GM03348 (cell line): Measurements from ENCODE around the gene NT5C2.
"Not testable (repeated sequence)": the region's sequence is repeated elsewhere in the genome, so short reads cannot be mapped to it uniquely, and the experiment has no call there.

Source experiments
- DNase-seq: peaks from one replicate; pipeline ENCODE4 v3.0.0; 2012; ENCODE audit warnings: low spot score

The NT5C2 gene

DNA sequence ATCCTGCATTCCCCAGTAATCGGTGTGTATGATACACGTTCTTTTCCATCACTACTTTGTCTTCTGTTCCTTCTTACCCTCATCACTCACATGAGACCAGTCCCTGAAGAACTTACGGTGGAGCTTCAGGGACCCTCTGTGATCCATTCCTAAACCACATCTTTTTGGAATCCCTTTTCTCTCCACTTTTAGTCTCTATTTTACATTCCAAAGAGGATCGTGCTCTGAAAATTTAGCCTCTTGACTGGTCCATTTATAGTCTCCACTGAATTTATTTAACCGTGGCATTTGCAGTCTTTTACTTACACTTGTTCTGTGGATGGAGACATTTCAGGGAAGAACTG is 109.1 kb downstream of the NT5C2 start:
- DNase-seq: no peak

DNA sequence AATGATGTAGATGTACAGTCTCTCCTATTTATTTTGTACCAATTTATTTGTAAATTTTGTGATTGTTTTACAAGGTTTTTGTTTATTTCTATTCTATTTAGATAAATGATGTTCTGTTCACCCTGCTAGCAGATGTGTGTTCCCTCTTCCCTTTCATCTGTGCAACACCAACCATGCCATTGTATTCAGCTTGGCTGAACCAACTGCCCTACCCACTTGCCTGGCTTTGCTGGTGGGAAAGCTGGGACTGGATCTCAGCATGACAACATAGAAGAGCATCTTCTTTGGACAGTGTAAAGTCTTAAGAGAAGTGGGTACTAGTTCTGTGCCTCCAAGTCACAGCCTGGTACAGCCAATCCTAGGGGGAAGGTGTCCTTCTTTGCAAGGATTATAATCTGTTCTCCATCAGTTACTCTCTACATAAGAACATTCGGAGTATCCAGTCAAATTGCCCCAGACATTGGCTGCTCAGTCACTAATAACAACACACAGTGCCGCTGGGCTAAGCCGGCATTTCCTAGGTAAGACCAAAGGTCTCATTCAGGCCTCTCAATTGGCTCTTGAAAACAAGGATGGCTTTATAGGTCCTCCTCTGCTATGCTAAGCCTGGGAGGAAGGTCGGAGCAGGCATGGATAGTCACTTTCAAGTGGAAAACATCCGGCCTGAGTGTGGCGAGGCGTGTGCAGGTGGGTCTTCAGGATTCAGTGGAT is 109.7 kb downstream of the NT5C2 start:
- no peak for DNase-seq

DNA sequence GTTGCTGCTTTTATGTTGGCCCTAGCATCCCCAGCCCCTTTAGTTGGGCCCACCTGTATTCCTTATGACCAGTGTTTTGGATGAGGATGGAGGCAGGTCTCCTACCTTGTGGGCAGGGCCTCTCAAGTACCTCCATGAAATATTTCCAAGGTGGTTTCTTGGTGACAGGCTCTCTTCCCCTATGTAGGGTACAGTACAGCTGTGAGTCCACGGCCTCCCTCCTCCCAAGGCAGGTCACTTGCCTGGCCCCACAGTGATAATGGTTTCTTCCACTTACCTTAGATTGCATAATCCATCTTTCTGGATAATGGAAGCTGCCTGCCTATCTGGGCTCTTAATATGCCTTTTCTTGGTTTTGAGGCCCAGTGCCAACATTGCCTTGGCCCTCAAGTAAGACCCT is 110.4 kb downstream of the NT5C2 start:
- no peak for DNase-seq

DNA sequence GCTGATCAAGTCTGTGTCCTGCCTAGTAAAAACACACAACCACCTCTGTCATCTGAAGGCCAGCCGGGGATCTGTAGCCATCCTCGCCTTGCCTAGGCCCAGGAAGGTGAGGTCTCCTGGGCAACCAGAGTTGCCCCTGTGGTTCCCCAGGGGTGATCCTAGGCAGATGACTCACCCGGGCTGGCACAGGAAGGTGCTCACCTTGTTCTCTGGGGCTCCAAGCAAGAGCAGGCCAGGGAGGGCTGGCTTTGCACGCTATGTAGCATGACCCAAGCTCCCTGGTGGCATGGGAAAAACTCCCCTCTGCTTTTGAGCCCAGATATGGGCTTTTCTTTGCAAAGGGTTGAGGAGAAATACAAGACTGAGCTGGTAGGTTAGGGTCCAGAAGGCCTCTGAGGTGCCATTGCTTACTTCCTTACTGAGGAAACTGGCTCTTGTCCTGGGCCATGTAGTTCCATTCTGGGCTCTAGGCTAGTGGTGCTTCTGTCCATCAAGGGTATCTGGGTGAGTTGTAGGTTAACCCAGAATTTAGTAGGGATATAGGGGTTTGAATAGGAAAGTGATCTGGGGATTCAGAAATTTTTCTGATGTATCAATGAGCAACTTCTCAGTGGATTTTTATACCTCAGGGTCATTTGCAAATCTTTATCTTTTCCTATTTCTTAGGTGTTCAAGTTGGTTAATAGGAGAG is 112.0 kb downstream of the NT5C2 start:
- peak; percentile 16 for DNase-seq

DNA sequence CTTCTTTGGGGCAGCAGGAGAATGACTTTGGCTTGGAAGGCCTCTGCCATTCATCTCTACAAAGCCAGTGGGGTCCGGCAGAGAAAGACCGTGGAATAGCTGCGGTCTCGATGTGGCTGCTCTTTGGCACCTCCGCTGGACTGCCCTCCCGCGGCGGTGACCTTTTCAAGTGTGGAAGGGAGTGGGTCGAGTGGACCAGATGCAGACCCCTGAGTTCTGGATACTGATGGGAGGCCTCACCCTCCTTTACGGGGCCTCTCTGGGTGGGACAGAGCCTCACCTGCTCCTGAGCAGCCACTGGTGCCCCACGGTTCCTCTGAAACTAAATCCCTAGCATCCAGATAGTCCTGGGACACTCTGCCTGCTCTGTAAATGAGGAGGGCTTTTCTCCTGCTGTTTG is 113.1 kb downstream of the NT5C2 start:
- DNase-seq: no peak

DNA sequence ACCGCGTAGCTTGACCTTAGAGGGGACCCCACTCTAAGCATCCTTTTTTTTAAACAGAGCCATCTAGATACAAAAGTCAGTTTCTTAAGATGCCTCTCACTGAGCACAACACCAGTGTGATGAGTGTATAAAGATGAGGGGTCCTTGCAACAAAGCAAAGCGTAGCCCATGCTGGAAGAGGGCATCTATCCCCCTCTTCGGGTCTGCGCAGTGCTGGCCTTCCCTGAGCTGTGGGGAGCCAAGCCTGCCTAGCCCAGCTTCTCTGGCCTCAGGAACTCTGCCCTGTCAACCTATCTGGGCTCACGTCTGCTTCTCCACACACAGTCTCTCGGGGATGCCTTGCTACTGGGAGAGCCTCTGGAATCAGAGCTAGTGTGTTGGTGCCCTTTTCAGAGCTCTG is 114.0 kb downstream of the NT5C2 start:
- no peak for DNase-seq

DNA sequence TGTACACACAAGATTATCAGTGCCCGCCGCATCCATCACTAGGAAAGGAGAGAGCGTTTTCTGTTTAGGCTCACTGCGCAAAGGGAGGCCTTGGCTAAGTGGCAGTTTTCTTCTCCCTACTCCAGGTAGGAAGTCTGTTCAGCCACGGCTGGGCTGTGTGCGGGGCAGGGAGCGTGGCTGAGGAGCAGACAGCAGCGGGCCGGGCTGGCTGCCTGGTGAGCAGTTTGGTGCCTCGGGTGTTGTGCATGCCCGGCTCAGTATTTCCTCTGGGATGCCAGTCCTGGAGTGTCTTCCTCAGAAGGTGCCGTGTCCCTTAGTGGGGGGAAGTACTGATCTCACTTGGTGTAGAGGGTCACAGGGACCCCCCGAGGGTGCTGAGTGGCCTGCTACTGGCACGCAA is 114.4 kb downstream of the NT5C2 start:
- no peak for DNase-seq

DNA sequence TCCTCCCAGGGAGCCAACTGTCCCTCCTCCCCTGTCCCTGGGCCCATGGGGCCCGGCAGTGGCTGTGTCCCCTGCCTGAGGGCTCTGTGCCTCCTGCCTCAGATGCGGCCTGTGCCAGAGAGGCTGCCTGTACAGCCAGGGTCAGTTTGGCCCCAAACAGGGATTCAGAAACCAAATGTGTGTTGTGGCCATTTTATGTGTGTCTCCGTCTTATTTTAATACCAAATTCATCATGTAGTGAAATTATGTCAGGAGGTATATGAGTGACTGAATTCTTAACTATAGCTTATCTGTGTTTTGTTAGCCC is 114.8 kb downstream of the NT5C2 start:
- DNase-seq: no peak

DNA sequence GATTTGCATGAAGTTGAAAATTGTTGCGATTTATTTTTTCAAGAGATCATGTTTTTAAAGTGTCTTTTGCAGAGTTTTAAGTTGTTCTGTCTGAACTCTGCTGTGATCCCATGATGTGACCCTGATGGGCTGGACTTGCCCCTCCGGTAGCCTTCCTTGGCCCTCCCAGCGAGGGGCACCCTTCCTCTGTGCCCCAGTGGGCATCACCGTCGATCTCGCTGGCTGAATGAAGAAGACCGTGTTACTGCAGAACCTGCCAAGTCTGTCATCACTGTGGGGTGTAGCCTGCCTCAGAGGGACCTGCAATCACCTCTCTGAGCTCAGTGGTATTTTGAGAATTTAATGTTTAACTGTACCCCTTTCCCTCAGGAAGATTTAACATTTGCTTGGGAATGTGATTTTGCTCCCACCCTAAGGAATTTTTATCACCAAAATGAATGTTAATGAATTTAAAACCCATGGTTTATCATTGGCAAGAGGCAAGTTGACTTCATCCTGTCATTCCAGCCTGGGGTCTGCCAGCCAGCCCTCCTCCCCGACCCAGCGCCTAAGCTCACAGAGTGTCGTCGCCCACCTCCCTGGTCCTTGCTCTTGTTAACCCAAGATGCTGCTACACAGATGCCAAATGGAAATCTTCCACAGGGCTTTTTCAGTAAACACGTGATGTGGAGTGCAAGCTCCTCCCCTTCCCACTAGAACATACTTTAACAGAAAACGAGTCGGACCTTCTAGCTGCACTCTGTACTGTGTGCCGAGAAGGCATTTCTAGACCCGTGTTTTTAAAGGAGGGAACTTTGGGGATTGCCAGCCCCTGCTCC is 115.4 kb downstream of the NT5C2 start:
- no peak for DNase-seq

DNA sequence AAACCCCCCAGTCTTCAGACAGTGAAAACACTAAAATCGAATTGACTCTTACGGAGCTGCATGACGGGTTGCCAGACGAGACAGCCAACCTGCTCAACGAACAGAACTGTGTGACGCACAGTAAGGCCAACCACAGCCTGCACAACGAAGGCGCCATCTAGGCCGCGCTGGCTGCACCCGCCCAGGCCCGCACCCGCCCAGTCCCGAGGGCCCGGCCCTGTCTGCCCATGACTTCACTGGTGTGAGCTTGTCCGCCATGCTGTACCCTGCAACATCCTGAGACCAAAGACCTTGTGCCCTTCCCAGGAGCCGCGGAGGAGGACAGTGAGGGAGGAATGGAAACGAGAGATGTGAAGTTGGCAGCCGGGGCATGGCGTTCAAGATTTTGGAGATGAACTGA is 116.1 kb downstream of the NT5C2 start:
- no peak for DNase-seq

DNA sequence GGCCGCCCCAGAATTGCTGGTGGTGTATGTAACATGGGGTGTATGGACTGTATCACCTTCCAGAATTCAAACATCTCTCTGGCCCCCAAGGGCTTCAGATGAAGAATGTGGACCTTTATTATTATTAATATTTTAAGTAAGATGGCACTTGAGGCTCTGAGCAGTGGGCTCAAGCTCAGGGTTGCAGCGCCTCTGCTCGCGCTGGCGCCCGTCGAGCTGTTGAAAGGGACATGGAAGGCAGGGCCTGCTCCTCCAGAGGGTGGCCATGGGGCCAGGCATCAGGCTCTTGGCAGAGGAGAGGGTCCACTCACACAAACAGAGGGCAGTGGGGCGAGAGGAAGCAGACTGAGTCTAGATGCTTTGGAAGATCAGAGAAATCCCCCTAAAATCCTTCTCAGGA is 120.2 kb downstream of the NT5C2 start:
- no peak for DNase-seq

DNA sequence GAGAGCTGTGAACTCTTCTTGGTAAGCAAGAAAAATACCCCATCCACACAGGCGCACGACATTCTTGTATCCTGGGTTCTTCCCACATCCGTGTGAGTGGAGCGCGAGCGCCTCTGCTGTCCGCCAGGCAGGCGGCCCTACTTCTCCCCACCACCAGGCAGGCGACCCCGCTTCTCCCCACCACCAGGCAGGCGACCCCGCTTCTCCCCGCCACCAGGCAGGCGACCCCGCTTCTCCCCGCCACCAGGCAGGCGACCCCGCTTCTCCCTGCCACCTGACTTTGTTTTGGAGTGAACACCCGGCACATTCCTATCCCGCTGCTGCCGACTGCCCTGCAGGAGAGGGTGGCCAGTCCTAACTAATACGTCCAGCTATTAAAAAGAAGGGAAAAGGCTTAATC is 120.8 kb downstream of the NT5C2 start:
- no peak for DNase-seq

DNA sequence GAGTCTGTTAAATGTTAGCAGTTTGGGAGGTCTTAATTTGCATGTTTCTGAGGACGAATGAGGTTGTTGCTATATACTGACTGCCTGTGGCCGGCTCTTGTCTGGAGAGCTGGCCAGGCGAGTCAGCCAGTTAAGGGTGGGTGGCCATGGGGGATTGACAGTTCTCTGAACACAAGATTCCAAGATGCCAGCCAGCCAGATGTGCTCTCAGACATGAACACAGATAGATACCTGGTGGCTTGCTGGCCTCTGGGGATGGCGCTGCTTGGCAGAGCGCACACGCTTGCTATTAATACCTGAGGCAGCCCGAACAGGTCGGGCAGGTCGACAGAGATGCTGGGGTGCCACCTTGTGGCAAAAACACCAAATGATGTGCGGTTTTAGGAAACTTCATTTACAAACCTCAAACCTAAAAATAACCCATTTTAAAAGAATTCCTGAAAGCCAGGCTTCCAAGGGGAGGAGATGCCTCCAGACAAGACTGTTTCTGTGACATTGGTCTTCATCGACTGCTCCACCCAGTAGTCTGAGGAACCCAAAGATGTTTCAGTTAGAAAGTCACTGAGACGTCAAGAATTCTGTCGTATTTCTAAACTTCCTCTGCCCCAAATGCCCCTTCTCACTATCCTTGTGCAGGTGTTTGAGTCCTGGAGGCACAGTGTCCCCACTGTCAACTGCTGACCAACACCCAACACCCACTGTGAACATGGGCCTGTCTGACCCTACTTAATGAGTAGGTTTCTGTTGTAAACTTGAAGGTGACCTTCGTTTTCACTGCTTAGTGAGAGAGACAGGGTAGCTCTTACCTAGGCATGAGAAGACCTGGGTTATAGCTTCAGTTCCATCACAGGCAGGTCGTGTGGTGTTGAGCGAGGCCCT is 123.4 kb downstream of the NT5C2 start:
- peak; percentile 66 for DNase-seq

DNA sequence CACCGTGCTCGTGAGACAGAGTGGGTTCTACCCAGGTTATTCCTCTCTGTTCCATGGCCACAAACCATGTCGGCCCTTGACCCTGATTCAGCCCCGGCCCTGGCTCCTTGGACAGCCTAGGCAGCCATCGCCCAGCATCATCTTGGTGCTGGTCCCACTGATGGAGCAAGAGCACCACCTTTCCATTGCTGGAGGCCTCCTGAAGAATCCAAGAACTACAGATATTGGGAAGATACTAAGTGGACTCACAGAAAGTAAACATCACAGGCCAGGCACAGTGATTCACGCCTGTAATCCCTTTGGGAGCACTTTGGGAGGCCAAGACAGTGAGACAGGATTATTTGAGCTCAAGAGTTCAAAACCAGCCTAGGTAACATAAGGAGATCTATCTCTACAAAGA is 125.1 kb downstream of the NT5C2 start:
- no peak for DNase-seq

DNA sequence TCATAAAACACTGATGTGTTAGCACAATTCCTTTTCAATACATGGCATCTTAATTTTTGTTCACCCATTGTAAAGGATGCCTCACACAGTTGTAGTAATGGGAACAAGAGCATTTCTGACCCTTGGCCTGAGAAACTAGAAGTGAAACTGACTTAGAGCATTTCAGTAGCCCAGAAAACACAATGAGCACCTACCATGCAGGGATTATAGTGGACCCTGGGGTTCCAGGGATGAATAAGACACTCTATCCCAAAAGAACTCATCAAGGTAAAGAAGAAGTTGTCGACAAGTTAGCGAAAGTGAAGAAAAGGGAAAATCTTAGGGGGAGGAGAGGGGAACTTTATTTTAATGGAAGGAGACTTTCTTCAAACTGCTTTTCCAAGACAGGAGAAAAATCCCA is 125.6 kb downstream of the NT5C2 start:
- no peak for DNase-seq

DNA sequence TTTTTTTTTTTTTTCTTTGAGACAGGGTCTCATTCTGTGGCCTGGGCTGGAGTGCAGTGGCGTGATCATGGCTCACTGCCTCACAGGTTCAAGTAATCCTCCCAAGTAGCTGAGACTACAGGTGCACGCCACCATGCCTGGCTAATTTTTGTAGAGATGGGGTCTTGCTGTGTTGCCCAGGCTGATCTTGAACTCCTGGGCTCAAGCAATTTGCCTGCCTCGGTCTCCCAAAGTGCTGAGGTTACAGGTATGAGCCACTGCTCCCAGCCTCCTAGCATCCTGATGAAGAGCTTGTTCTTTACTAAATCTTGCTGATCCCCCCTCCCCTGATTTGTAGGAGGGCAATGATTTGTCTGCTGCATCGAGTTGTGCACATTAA is 126.0 kb downstream of the NT5C2 start:
- not testable (repeated sequence) for DNase-seq

DNA sequence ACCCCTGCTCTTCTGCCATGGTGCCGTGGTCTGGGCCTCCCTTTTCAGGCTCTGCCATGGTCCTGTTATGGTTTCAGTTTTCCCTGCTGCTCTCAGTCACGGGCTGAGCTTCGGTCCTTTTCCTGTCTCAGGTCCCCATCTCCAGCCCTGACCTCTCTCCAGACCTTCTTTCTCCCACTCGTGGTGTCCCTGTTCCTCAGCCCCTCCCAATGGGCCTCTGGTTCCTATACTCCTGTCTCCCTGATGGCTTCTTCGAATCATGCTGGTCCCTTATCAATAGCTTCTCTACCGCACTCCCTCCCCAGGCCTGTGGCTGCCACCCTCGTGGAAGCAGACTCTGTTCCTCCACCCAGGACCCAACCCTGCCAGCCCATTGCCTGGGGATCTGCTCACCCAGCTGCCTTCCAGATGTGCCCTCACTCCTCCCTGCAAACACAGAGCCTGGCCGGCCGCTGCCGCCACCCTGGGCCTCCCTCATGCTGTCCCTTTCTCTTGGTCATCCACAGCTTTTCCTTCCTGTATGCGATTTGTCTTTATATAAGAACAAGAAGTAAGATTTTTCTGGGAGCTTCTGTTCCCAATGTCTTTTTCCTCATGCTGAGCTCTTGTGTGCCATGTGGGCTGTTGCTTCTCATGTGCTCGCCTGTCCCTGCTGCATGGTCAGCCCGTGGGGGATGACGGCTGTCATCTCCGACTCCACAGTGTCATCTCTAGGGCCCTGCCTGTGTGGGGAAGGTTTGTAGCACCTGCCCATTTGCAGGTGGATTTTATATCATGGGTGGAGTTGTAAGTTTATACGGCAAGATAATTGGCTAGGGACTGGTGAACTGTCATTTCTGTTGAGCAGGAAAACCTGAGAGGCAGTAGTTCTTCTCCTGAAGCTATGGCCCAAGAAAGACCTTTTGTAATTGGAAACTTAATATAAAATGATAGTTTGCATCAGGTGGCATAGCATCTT is 126.7 kb downstream of the NT5C2 start:
- DNase-seq: no peak

DNA sequence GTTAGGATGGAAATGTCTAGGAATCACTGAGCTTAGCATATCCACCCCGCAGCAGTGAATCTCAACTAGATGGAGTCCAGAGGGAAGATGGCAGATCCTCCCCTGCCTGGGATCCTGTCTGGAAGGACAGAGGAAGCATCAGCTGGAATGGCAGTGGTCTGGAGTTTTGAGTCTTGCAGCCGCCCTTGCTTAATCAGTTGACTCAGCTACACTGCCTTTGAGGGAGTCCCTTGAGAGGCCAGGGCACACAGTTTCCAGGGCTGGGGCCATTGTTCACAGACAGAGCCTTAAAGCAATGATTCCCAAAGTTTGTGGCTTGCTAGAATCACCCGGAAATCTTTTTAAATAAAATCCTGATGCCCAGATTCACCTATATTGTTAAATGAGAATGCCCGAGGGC is 128.1 kb downstream of the NT5C2 start:
- no peak for DNase-seq

DNA sequence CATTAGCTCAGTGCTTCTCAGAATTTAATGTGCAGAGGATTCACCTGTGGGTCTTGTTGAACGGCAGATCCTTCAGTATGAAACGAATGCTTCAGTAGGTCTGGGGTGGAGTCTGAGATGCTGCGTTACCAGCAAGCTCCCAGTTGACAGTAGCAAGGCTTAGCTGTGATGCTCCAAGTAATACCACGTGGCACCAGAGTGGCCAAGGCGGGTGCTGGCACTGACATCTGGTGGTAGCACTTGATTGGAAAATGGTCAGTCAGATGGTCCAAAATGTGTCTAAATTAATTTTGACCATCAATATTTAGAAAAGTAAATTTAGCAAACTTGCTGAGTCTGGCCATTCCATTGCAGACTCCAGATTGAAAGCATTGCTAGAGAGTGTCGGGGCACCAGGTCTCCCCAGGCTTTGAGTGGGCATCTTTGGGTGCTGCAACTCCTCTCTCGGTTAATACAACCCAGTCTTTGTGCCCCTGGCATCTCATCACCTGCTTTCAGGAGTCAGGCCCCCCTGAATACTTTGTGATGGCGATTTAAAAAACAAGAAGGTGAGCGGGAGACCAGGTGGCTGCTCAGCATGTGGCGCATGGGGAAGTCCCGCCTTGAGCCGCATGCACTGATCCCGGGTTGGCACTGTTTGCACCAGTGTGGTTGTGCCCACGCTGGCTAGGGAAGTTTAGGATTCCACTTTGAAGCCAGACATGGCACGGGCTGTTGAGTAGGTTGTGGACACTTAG is 130.1 kb downstream of the NT5C2 start:
- DNase-seq: no peak

DNA sequence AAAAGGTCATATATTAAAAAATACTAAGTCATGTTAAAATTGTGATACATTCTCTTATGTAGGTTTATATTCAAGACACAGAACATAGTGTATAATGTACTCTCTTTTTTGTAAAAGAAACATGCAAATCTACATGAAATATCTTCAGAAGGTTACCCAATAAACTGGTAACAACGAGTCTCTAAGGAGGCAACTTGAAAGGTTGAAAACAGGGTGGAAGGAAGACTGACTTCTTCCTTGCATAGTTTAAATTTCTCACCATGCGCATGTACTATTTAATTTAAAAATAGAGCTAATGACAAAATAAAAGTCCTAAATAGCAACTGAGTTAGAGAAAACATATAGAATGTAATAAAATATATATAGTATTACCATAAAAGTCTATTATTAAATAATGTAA is 132.5 kb downstream of the NT5C2 start:
- no peak for DNase-seq

DNA sequence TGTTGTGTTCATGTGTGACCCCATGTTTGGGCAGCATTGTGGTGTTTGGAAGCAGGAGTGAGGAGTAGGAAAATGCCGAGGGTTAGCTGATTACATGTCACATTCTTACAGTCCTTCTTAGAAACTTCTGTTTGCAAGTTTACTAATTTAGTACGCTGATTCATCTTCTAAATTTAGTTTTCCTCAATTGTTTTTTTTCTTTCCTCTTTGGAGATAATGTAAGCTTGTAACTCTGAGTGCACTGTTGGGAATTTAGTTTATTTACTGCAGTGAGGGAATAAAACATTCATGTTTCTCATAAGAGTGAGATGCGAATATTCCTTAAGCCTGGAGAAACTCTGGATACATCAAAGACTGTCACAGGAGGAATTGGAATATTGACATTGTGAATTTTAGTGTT is 135.0 kb downstream of the NT5C2 start:
- DNase-seq: no peak
